ENCODE results near the gene ZNF740. TPM values are rescaled to one million over a fixed set of nuclear protein-coding genes. Genes with fewer than 3 reads are reported as not detected.

Gene ZNF740
- total RNA-seq, 4 donors from 2014 or later: 14.0 to 22.3 (median 17.7) TPM

DNA sequence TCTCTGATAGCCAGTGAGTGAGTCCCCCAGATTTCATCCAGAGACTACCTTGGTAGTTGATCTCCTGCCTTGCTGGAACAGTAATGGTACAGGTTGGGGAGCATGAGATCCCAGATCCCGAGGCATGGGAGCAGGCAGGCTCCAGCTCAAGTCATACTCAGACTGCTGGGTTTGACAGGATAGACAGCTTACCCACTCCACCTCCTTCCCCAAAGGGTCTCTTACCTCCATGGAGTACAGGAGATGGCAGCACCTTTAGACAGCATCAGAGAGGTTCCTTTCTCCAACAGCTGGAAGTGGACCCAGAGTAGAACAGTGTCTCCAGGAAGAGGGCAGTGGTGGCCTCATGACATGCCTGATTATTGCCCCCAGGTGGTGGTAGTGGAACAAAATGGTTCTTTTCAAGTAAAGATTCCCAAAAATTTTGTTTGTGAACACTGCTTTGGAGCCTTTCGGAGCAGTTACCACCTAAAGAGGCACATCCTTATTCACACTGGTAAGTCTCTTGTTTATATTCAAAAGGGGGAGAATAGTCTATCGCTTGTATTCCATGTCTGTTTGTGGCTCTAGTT is 5.1 kb downstream of the ZNF740 start:
- TF ChIP-seq, protein P1, sequence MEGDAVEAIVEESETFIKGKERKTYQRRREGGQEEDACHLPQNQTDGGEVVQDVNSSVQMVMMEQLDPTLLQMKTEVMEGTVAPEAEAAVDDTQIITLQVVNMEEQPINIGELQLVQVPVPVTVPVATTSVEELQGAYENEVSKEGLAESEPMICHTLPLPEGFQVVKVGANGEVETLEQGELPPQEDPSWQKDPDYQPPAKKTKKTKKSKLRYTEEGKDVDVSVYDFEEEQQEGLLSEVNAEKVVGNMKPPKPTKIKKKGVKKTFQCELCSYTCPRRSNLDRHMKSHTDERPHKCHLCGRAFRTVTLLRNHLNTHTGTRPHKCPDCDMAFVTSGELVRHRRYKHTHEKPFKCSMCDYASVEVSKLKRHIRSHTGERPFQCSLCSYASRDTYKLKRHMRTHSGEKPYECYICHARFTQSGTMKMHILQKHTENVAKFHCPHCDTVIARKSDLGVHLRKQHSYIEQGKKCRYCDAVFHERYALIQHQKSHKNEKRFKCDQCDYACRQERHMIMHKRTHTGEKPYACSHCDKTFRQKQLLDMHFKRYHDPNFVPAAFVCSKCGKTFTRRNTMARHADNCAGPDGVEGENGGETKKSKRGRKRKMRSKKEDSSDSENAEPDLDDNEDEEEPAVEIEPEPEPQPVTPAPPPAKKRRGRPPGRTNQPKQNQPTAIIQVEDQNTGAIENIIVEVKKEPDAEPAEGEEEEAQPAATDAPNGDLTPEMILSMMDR (IDR thresholded peaks at IDR 0.05; ENCODE audit: low read depth): no peak

DNA sequence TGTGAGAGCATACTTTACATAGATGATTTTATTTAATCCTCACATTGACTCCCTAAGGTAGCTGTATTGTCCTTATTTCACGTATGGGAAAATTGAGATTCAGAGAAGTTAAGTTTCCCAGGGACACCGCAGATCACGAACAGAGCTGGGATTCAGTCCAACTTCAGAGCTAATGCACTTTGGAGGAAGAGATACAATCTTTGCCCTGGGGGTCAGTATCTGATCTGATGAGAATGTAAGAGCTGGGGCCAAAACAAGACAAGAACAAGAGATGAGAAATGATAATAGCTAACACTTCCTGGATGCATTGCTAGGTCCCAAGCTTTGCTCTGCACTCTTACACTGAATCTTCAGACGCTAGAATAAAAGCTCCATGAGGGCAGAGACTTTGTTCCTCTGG is 6.2 kb downstream of the ZNF740 start:
- TF ChIP-seq, protein P1 (IDR thresholded peaks at IDR 0.05; ENCODE audit: low read depth): no peak

DNA sequence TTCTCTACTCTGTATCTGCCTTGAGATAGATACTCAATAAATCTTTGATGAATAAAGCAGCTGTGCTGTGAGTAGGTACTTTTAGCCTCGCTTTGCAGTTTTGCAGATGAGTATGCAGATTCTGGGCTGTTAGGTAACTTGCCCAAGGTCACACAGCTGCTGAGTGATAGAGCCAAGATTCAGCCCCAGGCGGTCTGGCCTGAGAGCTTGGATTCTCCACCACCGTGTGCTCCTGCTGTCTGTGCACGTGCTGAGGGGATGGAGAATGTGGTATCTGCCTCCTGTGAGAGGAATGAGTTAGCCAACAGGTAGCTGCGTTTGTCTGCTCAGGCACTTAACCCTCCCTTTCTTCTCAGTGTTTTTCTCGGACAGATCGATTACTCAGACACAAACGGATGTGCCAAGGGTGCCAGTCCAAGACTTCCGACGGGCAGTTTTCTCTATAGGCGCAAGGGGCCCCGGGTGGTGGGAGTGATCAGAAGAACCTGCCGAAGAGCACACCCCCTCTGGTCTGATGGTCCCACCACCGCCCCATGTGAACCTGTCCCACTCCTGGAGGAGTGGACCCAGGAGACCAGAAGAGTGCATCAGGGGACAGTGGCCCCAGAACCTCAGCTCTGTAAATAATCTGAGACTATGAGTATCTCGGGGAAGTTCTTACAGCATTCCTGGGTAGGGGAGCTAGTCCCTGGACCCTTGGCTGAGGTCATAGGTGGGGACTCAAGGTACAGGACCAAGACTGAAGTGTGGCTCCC is 6.8 kb downstream of the ZNF740 start:
- TF ChIP-seq, protein P1 (IDR thresholded peaks at IDR 0.05; ENCODE audit: low read depth): no peak

DNA sequence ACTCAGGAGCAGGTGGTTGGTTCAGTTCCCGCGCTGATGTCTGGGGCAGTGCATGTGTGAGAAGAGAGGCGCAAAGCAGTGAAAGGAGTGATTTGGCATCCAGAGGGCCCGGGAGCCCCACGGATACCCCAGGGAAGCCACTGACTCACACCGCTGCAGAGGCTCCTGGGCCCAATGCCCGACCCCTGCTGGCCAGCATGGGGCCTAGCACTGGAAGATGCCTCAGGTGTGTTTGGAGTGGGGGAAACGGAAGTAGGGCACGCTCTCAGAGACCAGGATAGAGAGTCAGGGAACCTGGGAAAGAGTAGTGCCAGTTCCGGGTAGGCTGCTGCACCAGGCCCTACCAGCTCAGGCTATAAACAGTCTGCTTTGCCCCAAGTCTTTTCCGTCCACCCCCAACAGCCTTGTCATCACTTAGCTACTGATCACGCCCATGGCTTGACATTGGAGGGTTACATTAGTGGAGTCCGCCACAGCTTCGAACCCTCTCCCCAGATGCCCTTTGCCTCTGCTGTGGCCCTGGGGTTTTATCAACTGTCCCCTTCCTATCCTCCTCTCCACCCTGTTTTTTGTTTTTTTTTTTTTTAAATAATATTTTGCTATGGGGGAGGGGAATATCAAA is 9.7 kb downstream of the ZNF740 start:
- TF ChIP-seq, protein P1 (IDR thresholded peaks at IDR 0.05; ENCODE audit: low read depth): no peak

DNA sequence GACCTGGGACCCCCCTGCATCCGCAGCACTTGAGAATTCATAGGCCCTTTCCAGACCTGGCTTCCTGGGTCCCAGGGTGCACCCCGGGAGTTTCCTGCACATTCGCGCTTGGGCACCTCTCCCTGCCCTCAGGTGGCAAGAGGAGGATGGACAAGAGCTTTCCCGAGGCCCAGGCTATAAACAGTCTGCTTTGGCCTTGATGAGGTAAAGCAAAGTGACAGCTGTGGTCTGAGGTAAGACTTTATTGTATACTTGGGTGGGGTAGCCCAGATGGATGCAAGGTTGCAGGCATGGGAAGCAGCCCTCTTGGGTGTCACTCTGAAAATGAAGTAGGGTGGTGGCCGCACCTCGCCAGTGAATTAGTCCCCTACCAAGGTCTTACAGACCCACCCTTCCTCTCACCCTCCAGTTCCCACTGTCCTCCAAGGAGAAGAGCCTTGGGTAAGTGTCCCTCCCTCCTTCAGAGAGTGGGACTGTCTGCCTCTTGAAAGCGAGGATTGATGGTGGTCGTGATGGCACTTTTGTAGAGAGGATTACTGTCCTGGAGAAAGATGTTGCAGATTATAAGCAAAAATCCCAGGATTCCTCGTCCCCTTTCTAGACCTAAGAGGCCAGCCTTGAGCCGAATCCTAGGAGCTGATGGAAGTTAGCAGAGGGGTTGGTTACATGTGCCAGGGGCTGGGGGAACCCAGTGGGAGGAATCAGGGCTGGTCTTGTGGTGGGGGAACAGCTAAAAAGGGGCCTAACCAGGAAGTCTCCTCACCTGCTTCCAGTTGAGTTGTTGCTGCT is 10.8 kb downstream of the ZNF740 start:
- TF ChIP-seq, protein P1 (IDR thresholded peaks at IDR 0.05; ENCODE audit: low read depth): no peak

DNA sequence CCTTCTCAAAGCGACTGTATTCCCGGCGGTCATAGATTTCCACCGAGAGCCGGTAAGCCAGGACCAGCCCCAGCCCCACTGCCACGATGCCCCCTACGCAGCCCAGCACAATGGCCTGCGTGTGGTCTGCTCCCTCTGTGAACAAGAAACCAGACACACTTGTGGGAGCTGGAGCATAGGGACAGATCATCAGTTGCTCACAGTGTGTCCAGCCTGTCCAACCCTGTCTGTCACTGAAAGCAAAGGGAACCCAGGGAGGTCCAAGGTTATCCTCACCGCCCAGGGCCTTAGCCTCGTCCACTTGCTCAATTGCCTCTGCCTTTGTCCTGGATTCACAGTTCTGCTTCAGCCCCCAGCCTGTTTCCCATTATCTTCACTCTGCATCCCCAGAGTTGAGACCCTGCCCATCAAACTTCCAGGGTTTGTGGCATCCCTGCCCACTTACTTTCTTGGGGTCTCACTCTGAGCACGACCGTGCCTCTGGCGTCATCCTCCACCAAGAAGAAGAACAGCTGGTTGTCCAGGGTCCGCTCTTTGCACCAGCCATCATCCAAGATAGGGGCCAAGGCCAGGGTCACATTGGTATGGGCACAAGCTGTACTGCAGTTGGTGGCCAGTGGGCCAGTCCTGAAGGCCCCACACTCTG is 11.5 kb downstream of the ZNF740 start:
- TF ChIP-seq, protein P1 (IDR thresholded peaks at IDR 0.05; ENCODE audit: low read depth): no peak

Measured in subcutaneous adipose tissue (tissue), 4 donors.